ENCODE data around the gene LEFTY1. TPM values are rescaled to one million over a fixed set of nuclear protein-coding genes. Genes with fewer than 3 reads are reported as not detected.

Gene LEFTY1
- total RNA-seq, 6 donors from 2014 or later, result 0.47 to 0.69 TPM; not detected in 4

DNA sequence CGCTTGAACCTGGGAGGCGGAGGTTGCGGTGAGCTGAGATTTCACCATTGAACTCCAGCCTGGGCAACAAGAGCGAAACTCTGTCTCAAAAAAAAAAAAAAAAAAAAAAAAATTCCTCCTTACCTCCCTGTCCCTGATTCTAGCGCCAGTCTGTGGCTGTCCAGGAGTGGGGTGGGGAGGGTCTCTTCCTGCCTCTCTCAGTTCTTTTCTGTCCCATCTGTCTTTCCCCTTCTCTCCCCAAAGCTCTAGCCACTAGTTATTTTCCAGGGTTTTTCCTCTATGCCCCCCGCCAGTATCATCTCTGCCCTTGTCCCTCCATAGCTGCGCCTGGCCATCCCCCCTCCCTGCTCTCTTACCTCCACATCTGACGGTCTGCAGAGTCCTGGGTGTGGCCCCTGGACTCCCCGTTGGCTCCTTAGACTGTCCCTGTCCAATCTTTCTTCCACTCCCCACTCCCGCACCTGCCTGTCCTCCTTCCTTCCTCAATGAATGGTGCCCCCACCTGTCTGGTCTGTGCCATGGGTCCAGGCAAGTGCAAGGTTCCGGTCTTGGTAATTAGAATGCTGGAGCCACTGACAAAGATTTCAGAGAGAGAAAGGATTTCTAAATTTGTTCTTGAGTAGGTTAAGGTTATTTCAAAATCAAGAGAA lies 5.2 kb downstream of the LEFTY1 start:
- DNase-seq (no peak), ATAC-seq (ENCODE audit: low FRiP score in 2 of 2) (no peak)
- 82 to 87% methylated on average over 9 to 11 of the region's 11 CpGs for WGBS, 2 donors

DNA sequence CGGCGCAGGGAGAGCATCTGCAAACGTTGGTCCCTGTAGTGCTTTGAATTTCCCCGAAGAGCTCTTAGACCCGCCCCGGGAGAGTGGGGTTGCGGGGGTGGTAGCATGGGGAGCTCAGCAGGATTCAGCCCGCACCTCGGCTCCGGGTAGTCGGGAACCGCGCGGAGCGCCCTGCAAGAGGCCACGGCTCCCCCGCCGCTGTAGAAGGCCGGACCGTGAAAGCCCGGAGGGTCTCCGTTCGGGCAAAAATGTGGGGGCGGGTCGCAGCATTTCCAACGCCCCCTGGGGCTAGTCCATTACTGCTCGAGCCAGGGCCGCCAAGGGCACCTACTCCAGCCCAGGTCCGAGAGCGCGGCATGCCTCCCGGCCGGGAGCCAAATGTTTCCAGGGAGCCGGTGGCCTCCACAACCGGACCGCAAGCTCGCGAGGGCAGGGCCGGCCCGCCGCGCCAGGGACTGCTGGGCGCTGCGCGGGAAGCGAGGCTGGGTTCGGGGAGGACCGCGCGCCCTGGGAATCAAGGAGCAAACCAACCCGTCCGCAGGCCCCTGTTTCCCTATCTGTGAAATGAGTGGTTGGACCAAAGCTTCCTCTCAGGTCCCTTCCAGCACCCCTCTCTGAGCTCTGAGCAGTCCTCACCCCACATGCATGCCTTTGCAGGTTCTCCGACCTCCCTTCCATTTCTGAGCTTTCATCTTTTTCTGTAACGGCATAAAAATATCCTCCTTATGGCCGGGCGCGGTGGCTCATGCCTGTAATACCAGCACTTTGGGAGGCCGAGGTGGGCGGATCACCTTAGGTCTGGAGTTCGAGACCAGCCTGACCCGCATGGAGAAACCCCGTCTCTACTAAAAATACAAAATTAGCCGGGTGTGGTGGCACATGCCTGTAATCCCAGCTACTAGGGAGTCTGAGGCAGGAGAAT lies 6.0 kb downstream of the LEFTY1 start:
- WGBS, 2 donors, result 30 to 39% methylated on average over 11 to 15 of the region's 63 CpGs
- Histone ChIP-seq H3K27ac (peak overlapping the region; percentile 89 to 94 (median 91)), H3K27me3 (no peaks in the 10 kb centered on the region), H3K36me3 (no peaks in the 10 kb centered on the region), H3K4me3 (peak overlapping the region; percentile 59 to 92 (median 77)), H3K4me1 (peaks cover 38 to 44% (median 42%) of the 10 kb centered on the region in 4 donors), H3K9me3 (no peaks in the 10 kb centered on the region)
- DNase-seq, result peak; percentile 62 to 92
- TF ChIP-seq POLR2A (IDR thresholded peaks at IDR 0.05) (no peak), EP300 (IDR thresholded peaks at IDR 0.05) (no peak), POLR2AphosphoS5 (IDR thresholded peaks at IDR 0.05) (no peak)
- TF ChIP-seq, protein P1, sequence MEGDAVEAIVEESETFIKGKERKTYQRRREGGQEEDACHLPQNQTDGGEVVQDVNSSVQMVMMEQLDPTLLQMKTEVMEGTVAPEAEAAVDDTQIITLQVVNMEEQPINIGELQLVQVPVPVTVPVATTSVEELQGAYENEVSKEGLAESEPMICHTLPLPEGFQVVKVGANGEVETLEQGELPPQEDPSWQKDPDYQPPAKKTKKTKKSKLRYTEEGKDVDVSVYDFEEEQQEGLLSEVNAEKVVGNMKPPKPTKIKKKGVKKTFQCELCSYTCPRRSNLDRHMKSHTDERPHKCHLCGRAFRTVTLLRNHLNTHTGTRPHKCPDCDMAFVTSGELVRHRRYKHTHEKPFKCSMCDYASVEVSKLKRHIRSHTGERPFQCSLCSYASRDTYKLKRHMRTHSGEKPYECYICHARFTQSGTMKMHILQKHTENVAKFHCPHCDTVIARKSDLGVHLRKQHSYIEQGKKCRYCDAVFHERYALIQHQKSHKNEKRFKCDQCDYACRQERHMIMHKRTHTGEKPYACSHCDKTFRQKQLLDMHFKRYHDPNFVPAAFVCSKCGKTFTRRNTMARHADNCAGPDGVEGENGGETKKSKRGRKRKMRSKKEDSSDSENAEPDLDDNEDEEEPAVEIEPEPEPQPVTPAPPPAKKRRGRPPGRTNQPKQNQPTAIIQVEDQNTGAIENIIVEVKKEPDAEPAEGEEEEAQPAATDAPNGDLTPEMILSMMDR (IDR thresholded peaks at IDR 0.05), result peak in 1 of 6 experiments; percentile 12
- peak; percentile 26 to 63 for ATAC-seq (ENCODE audit: low FRiP score in 2 of 2)

More for the DNA sequence above, 5.2 kb downstream of the LEFTY1 start:
- Histone ChIP-seq H3K9me3 (no peaks in the 10 kb centered on the region), H3K27ac (peak overlapping the region in 2 of 4 donors; percentile 89 to 92), H3K36me3 (no peaks in the 10 kb centered on the region), H3K27me3 (no peaks in the 10 kb centered on the region), H3K4me3 (no peak overlapping the region), H3K4me1 (peaks cover 31 to 36% (median 34%) of the 10 kb centered on the region in 4 donors)
- TF ChIP-seq POLR2AphosphoS5 (IDR thresholded peaks at IDR 0.05) (no peak), EP300 (IDR thresholded peaks at IDR 0.05) (no peak), POLR2A (IDR thresholded peaks at IDR 0.05) (no peak)
- TF ChIP-seq, protein P1 (IDR thresholded peaks at IDR 0.05), result no peak

DNA sequence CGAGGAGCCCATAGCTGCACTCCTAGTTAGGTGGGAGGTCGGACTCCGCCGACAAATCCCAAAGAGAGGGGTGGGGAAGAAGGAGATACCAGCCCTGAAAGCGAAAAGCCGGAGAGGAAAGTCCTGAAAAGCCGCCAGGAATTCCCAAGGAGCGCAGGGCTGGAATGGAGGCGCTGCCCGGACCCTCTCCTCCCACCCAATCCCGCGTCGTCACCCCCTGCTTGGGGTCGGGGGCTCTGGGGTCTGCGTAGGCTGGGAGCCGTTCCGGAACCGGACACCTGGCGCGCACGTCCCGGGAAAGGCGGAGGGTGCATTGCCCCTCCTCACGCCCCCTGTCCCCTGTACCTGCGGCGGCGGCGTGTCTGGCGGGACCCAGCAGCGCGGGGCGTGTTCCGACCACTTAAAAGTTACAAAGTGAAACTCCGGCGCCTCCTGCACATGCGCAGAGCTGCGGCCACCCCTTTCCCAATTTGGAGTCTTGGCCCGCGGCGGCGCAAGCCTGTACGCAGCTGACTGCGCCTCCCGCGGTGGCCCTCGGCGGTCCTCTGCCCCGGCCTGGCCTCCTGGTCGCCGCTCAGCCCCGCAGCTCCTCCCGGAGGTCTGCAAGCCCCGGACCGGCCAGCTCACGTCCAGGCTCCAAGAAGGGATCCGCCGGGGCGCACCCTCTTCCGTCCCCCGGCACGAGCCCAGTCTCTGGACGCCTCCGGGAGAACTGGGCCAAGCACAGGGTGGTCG lies 6.8 kb downstream of the LEFTY1 start, which contains the start of gene TMEM63A:
TSS of gene TMEM63A (minus strand) at position 422 of the 735 bp plus-strand sequence. CDS start 4,800 bp downstream, outside the sequence.
- Histone ChIP-seq H3K27me3 (no peaks in the 10 kb centered on the region), H3K36me3 (peaks cover 0 to 7% (median 3%) of the 10 kb centered on the region in 4 donors), H3K9me3 (no peaks in the 10 kb centered on the region), H3K4me3 (peak within 1 kb of the TSS; percentile 59 to 92 (median 77)), H3K4me1 (peaks cover 47 to 52% (median 48%) of the 10 kb centered on the region in 4 donors), H3K27ac (peak within 1 kb of the TSS; percentile 89 to 94 (median 91))
- ATAC-seq (ENCODE audit: low FRiP score in 2 of 2) (peak; percentile 92 to 95), DNase-seq (peak; percentile 94 to 97)
- WGBS, 2 donors, result 2% methylated on average over 11 to 44 of the region's 64 CpGs
- TF ChIP-seq EP300 (IDR thresholded peaks at IDR 0.05) (no peak), POLR2A (IDR thresholded peaks at IDR 0.05) (peak in 3 of 4 donors; percentile 34 to 91 (median 61)), POLR2AphosphoS5 (IDR thresholded peaks at IDR 0.05) (peak; percentile 23 to 87)
- TF ChIP-seq, protein P1 (IDR thresholded peaks at IDR 0.05), result peak; percentile 39 to 78 (median 64)

DNA sequence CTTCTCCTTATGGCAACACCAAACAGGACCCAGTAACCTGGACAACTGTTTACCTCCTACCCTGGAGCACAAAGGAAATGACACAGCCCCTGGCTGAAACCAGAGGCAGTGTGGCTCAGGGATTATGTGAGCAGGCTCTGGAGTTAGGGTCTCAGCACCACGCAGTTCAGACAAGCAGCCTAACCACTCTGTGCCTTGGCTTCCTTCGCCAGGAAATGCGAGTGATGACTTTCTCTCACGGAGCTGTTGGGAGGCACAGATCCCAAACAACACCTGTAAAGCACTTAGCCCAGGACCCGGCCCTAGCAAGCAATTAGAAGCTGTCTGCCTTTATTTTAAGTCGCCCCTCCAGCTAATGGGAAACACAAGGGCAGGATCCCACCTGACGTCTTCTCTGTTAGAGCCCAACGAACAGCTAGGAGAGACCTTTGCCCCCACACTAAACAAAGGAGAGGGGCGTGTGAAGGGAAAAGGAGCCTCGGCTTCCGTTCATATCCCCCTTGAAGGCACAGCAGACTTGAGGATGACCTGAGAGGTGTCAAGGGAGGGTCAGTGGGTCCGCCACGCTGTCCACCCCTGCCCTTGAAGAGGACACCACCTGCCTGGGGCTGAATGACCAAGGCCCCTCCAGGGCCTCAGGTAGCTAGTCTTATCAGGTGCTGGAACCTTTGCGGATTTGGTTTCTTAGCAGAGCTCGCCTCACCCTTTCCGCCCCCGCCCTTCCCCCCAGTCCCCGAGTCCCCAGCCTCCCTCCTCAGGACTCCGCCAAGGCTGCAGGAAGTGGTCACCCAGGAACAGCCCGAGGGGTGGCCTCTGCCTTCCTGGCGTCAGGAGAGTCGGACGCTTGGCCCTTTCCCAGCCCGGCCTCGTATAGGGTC lies 7.6 kb downstream of the LEFTY1 start:
- no peaks in the 10 kb centered on the region for H3K27me3 ChIP-seq
- ATAC-seq (ENCODE audit: low FRiP score in 2 of 2) (peak; percentile 66 to 74), DNase-seq (peak in 1 of 2 donors; percentile 68)
- TF ChIP-seq, protein P1 (IDR thresholded peaks at IDR 0.05), result no peak
- no peak for TF ChIP-seq POLR2A (IDR thresholded peaks at IDR 0.05)
- TF ChIP-seq EP300 (IDR thresholded peaks at IDR 0.05), result no peak
- TF ChIP-seq POLR2AphosphoS5 (IDR thresholded peaks at IDR 0.05), result no peak
- H3K9me3 ChIP-seq, result no peaks in the 10 kb centered on the region
- peaks cover 48 to 60% (median 53%) of the 10 kb centered on the region in 4 donors for H3K4me1 ChIP-seq
- peak overlapping the region; percentile 89 to 94 (median 91) for H3K27ac ChIP-seq
- WGBS, 2 donors, result 0 to 4% methylated on average over 5 to 23 of the region's 25 CpGs
- peaks cover 0 to 15% (median 9%) of the 10 kb centered on the region in 4 donors for H3K36me3 ChIP-seq
- H3K4me3 ChIP-seq, result peak overlapping the region; percentile 59 to 92 (median 77)

Measured in upper lobe of left lung (tissue), 6 donors.